Endothelial cell of umbilical vein (primary cell): ENCODE data around the gene GPD2. TPM values are rescaled to one million over a fixed set of nuclear protein-coding genes. Genes with fewer than 3 reads are reported as not detected.

Experiments
- BruUV-seq: library from RNA; stranded (reverse); fragments of 400-500 nt; replicated peaks from 2 replicates; lab custom pipeline; 2021; lab: Mats Ljungman, UMichigan
- CTCF ChIA-PET: fragments of 300-600, 350-600 bp; sonication (Branson Sonifier 250); formaldehyde crosslinking; loops from one replicate; lab custom pipeline; 2021; ENCODE audit warnings: antibody characterized with exemption, inconsistent platforms; lab: Charles Lee
- POLR2A ChIA-PET: fragments of 300-600, 350-600 bp; sonication (Branson Sonifier 250); formaldehyde crosslinking; loops from one replicate; lab custom pipeline; 2021; ENCODE audit warnings: antibody characterized with exemption, inconsistent platforms; lab: Charles Lee
- DNase-seq: peaks from one replicate; pipeline ENCODE4 v3.0.0-alpha.2; 2011; ENCODE audit warnings: low read depth, low spot score
- FAIRE-seq: peaks from 2 replicates; lab custom pipeline; 2011; peaks lifted over from hg19 to GRCh38; lab: Jason Lieb, UNC
- H2AFZ ChIP-seq: 2 replicates; pipeline ENCODE4 v1.6.0; 2012; ENCODE audit warnings: low read depth, low read length, control low read depth, inconsistent platforms
- H3K27ac ChIP-seq: 2 replicates; pipeline ENCODE4 v1.5.1; 2011; ENCODE audit warnings: low read depth, mild to moderate bottlenecking, control low read depth, low read length, moderate library complexity; ENCODE audit not compliant: insufficient read depth
- H3K27me3 ChIP-seq, 2 experiments: 2 replicates each; pipeline versions ENCODE4 v1.6.0 to v1.6.1; 2011; ENCODE audit warnings: low read length in 2 of 2, mixed read lengths in 1 of 2; ENCODE audit not compliant: control insufficient read depth in 2 of 2, insufficient read depth in 2 of 2
- H3K36me3 ChIP-seq, 2 experiments: 2 replicates in 1 of 2; 3 replicates in 1 of 2; pipeline ENCODE4 v1.5.1; 2011; ENCODE audit warnings: low read length in 2 of 2, mild to moderate bottlenecking in 1 of 2, moderate library complexity in 1 of 2; ENCODE audit not compliant: control insufficient read depth in 2 of 2, insufficient read depth in 2 of 2; ENCODE audit errors: extremely low read depth in 1 of 2
- H3K4me1 ChIP-seq: 3 replicates; pipeline ENCODE4 v1.5.1; 2011; ENCODE audit warnings: mild to moderate bottlenecking, low read length; ENCODE audit not compliant: control insufficient read depth, insufficient read depth; ENCODE audit errors: extremely low read depth
- H3K4me2 ChIP-seq: 2 replicates; pipeline ENCODE4 v1.6.1; 2011; ENCODE audit warnings: low read length, control low read depth, mixed read lengths; ENCODE audit not compliant: insufficient read depth
- H3K4me3 ChIP-seq, 3 experiments: fragments of 200-600 bp in 1 of 3; sonication (generic), shearing (Covaris generic) in 1 of 3; replicated peaks in 1 of 3; 2 replicates each; pipeline ENCODE4 v1.5.1; 2011 to 2016; ENCODE audit warnings: control low read depth in 3 of 3, low read length in 3 of 3, mild to moderate bottlenecking in 2 of 3, inconsistent platforms in 1 of 3, low read depth in 1 of 3, moderate library complexity in 1 of 3; ENCODE audit not compliant: insufficient read depth in 1 of 3
- H3K79me2 ChIP-seq: 2 replicates; pipeline ENCODE4 v1.6.0; 2012; ENCODE audit warnings: low read length, inconsistent platforms; ENCODE audit not compliant: control insufficient read depth, insufficient read depth
- H3K9ac ChIP-seq: replicated peaks from 2 replicates; pipeline ENCODE3; 2011; ENCODE audit warnings: low read length, control low read depth; ENCODE audit not compliant: insufficient read depth; ENCODE audit errors: extremely low read depth
- H3K9me1 ChIP-seq: replicated peaks from 3 replicates; pipeline ENCODE4 v1.6.0; 2011; ENCODE audit warnings: mild to moderate bottlenecking, low read length; ENCODE audit not compliant: control insufficient read depth, insufficient read depth; ENCODE audit errors: extremely low read depth
- H3K9me3 ChIP-seq: replicated peaks from 2 replicates; pipeline ENCODE4 v1.5.1; 2012; ENCODE audit warnings: low read length, inconsistent platforms; ENCODE audit not compliant: control insufficient read depth, insufficient read depth
- H4K20me1 ChIP-seq: replicated peaks from 2 replicates; pipeline ENCODE3; 2011; ENCODE audit warnings: mild to moderate bottlenecking, low read length; ENCODE audit not compliant: control insufficient read depth, insufficient read depth; ENCODE audit errors: extremely low read depth
- EZH2 ChIP-seq: IDR thresholded peaks from 2 replicates; pipeline ENCODE4 v1.6.1; 2012; ENCODE audit warnings: borderline replicate concordance, low read depth, mild to moderate bottlenecking, moderate library complexity, low read length, inconsistent platforms; ENCODE audit not compliant: severe bottlenecking
- FOS ChIP-seq: IDR thresholded peaks from 2 replicates; pipeline ENCODE4 v1.6.1; 2011; ENCODE audit warnings: mild to moderate bottlenecking, low read length, moderate library complexity, borderline replicate concordance; ENCODE audit not compliant: insufficient read depth
- GATA2 ChIP-seq: IDR thresholded peaks from 2 replicates; pipeline ENCODE4 v1.7.0; 2011; ENCODE audit warnings: low read depth, mild to moderate bottlenecking, moderate library complexity, mixed read lengths, low read length; ENCODE audit not compliant: insufficient read length, insufficient read depth
- JUN ChIP-seq: IDR thresholded peaks from 2 replicates; pipeline ENCODE4 v1.6.1; 2011; ENCODE audit warnings: borderline replicate concordance, low read depth; ENCODE audit not compliant: insufficient read length, insufficient read depth
- MYC ChIP-seq: IDR thresholded peaks from one replicate; pipeline ENCODE4 v1.6.1; 2011; ENCODE audit warnings: mild to moderate bottlenecking, low read depth, low read length
- POLR2A ChIP-seq: IDR thresholded peaks from 2 replicates; pipeline ENCODE4 v1.6.1; 2012; ENCODE audit warnings: low read depth, mild to moderate bottlenecking, control low read depth, low read length
- POLR2AphosphoS5 ChIP-seq: IDR thresholded peaks from 2 replicates; pipeline ENCODE4 v1.6.1; 2012; ENCODE audit warnings: low read depth, mild to moderate bottlenecking, control low read depth, low read length, moderate library complexity; ENCODE audit not compliant: insufficient read depth
- dilution Hi-C: fragments of 300-500 bp; cut with MboI; formaldehyde crosslinking; loops from one replicate; pipeline ENCODE4 v1.15.0; 2019; ENCODE audit warnings: low sequenced_read_pairs; ENCODE audit not compliant: extremely low pct_ligation_motif_present
- intact Hi-C: fragments of 100-400 bp; cut with micrococcal nuclease; formaldehyde crosslinking; loops from one replicate; pipeline ENCODE4 v1.10.0; 2022
- polyA plus RNA-seq, 4 experiments: library from polyadenylated mRNA; depleted of rRNA in 3 of 4; stranded (reverse) in 3 of 4; unstranded in 1 of 4; fragments of >200 nt; gene quantifications; 2 replicates each; pipeline versions ENCODE4 v1.2.1 to v1.2.3, GENCODE V29; 2011 to 2012; ENCODE audit warnings: missing spikeins in 1 of 4
- total RNA-seq: library from RNA; stranded (reverse); gene quantifications from 2 replicates; pipeline ENCODE4 v1.2.3, GENCODE V29; 2021
- TF ChIP-seq, protein P1 (sequence below), 2 donors: IDR thresholded peaks; 1 replicate in 1 of 2; 2 replicates in 1 of 2; pipeline ENCODE4 v1.5.1; 2011; ENCODE audit warnings: low read length in 2 of 2, mild to moderate bottlenecking in 2 of 2, moderate library complexity in 2 of 2, control low read depth in 1 of 2, inconsistent platforms in 1 of 2, low read depth in 1 of 2; ENCODE audit not compliant: insufficient read depth in 1 of 2; ENCODE audit errors: extremely low read depth in 1 of 2
- TF ChIP-seq, protein P2 (sequence below): IDR thresholded peaks from 2 replicates; pipeline ENCODE4 v1.6.1; 2011; ENCODE audit not compliant: insufficient read depth, insufficient read length

GPD2 gene
- total and polyA plus RNA-seq, 2 donors (not counting 3 experiments of a cell fraction or from before 2014, with no cell fraction given): 6.6 to 37.0 TPM

DNA sequence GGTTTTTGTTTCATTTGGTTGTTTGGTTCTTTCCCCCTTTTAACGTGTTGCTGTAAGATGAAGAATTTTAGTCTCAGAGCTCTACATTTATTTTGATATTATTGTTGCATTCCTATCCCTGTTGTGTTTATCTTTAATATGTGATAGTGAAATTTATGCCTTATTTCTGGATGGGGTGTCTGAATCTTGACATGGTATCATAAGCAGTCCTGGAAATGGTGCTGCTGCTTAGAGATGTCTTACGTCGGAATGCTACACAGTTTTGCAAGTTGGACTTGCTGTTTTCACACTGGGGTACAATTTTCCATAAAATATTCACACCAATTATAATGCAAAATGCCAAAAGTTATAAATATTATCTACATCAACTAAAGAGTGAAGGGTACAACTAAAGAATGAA is 164.0 kb downstream of the GPD2 start:
- Histone ChIP-seq H3K9ac (no peak overlapping the region), H3K4me1 (no peaks in the 10 kb centered on the region), H3K4me2 (no peak overlapping the region), H3K27me3 (no peaks in the 10 kb centered on the region), H3K9me1 (no peaks in the 10 kb centered on the region), H3K4me3 (no peak overlapping the region), H3K79me2 (no peaks in the 10 kb centered on the region), H3K36me3 (no peaks in the 10 kb centered on the region), H3K27ac (no peak overlapping the region), H3K9me3 (no peaks in the 10 kb centered on the region), H2AFZ (no peak overlapping the region), H4K20me1 (no peaks in the 10 kb centered on the region)
- no TSS peak for BruUV-seq
- TF ChIP-seq, protein P1, sequence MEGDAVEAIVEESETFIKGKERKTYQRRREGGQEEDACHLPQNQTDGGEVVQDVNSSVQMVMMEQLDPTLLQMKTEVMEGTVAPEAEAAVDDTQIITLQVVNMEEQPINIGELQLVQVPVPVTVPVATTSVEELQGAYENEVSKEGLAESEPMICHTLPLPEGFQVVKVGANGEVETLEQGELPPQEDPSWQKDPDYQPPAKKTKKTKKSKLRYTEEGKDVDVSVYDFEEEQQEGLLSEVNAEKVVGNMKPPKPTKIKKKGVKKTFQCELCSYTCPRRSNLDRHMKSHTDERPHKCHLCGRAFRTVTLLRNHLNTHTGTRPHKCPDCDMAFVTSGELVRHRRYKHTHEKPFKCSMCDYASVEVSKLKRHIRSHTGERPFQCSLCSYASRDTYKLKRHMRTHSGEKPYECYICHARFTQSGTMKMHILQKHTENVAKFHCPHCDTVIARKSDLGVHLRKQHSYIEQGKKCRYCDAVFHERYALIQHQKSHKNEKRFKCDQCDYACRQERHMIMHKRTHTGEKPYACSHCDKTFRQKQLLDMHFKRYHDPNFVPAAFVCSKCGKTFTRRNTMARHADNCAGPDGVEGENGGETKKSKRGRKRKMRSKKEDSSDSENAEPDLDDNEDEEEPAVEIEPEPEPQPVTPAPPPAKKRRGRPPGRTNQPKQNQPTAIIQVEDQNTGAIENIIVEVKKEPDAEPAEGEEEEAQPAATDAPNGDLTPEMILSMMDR (IDR thresholded peaks at IDR 0.05; ENCODE audit: extremely low read depth in 1 of 2, insufficient read depth in 1 of 2, low read depth in 1 of 2, low read length in 2 of 2): no peak
- TF ChIP-seq GATA2 (no peak), MYC (no peak), FOS (no peak), POLR2A (no peak), JUN (no peak), POLR2AphosphoS5 (no peak), EZH2 (no peak)
- TF ChIP-seq, protein P2, sequence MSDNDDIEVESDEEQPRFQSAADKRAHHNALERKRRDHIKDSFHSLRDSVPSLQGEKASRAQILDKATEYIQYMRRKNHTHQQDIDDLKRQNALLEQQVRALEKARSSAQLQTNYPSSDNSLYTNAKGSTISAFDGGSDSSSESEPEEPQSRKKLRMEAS: no peak
- ChIA-PET POLR2A (no interaction called here), CTCF (no interaction called here)
- dilution Hi-C loops: no loop called here
- DNase-seq (no peak), FAIRE-seq (no peak)
- intact Hi-C loops: no loop called here
